HL-60/S4 treated with phorbol 12-myristate 13-acetate at 8.2 ng/mL for 4 days and 3 days (cell line): ENCODE measurements around the gene DTYMK.
"Not testable (repeated sequence)": the region's sequence is repeated elsewhere in the genome, so short reads cannot be mapped to it uniquely, and the experiment has no call there.

ENCODE experiments used
- in situ Hi-C: fragments of 300-500 bp; cut with MboI; formaldehyde crosslinking; loops from 2 replicates; pipeline ENCODE4 v1.15.0; 2022; ENCODE audit warnings: low sequenced_read_pairs

DTYMK gene

DNA sequence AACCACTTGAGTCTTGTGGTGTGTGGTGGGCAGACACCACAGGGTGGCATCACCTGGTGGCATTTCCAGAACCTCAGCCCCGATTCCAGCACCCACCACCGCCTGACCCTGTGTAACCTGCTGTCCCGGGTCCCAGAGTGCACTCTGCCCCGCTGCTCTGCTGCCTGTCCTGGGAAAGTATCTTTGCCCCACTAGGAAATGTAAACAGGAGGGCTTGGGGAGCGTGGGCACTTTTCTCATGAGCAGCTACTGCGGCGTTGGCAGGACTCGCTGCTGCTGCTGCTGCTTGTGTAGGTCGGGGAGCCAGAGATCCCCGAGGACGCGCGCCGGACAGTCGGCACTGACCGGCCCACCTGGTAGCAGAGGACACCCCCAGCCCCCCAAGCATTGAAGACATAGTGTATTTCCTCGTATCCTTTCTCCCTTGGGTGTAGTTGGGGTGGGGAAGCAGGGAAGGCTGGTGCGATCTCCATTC is 13.4 kb downstream of the DTYMK start:
- in situ Hi-C loops: no loop called here

DNA sequence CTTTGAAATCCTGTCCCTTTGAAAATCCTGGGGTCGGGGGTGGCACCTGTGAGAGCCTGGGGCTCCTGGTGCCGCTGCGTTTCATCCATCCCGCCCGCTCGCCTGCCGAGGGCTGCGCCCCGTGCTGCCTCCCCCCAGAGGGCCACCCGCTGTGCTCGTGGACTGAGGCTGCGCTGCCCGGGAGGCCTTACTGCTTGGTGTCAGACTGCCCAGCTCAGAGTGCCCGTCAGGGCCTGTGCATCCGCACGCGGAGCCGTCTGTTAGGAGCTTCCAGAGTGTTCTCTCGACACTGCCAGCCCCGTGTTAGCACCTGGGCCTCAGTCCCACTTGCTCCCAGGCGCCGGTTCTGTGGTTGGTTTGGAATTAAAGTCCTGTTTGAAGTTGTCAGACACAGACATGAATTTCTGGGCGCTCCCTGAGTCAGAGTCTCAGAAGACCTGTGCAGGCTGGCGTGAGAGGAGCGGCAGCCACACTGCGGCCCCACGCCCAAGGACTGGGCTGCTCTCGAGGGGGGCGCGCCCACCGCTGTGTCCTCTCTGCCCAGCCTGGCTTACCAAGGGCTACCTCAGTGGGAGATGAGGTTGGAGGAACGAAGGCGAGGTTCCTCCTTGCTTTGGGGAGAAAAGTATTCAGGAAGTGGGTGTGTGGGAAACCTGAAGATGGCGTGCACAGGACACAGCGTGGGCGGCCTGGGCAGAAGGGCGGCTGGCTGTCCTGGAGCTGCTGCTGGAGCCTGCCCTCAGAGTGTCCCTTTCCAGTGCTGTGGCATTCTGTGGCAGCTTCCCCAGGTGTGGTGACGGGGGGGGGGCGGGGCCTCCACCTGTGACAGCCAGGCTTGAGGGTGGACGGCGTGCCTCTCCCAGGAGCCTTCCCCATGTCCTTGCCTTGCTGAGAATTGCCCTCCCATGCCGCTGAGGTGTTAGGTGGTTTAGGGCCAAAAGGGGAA is 14.1 kb downstream of the DTYMK start:
- in situ Hi-C loops: no loop called here

DNA sequence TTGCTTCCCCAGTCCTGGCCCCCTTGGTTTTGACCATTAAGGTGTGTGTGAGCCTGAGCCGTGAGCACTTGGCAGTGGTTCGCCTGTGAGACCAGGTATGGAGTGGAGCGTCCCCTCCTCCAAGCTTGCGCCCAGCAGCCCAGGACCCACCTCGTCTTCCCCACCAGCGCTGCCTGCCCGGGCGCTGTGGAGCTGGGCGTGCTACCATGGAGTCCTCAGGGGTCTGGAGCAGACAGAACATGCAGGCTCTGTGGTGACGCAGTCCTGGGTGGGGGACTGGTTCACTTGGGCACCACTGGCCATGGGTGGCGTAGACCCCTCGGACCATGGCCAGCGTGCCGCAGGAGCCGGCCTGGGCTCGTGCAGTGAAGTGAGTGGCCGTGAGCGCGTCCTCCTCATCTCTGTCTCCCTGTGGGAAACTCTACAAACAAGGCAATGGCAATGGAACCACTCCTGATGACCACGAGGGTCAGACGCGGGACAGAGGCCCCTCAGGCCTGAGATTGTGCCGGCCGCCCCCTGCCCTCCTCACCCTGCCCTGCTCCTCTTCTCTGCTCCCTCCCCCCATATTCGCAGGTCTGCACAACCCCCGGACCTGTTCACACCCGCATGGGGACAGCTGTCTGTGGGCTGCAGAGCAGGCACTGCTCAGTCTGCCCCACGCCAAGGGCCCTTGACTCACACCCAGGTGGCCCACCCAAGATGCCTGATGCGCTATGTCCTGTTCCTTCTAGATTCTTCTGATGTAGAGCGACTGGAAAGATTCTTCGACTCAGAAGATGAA is 15.0 kb downstream of the DTYMK start:
- in situ Hi-C loops: no loop called here

DNA sequence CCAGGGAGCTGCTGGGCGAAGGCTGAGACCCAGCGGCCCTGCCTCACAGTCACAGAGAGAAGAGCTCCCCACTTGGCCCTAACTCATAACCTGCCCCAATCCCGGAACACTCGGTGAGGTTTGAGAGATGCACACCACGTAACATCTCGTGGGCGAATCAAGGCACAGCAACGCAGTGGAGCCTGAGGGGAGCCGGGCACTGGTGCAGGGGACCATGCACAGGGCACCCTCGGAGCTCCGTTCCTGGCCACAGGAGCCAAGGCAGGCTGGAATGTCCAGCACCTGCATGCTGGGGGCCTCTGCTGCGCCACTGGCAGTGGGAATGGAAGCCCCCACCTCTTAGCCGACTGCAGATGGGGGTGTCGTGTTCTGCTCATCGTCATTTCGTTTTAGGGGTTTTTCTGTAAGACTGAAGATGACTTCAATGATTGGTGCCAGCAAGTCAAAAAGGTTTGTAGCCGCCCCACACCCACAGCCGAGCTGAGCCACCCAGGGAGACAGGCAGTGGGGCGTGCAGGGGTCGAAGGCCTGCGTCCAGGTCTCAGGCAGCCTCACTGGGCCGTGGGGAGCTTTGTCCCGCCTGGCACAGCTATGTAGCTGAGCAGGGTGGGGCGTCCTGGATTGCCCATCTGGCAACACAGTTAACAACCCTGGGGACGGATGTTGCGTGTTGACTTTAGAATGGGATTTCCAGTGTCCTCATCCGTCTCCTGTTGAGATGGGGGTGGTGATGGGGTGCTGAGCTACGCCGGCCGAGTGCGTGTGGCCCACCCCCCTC is 16.1 kb downstream of the DTYMK start:
- in situ Hi-C loops: no loop called here

DNA sequence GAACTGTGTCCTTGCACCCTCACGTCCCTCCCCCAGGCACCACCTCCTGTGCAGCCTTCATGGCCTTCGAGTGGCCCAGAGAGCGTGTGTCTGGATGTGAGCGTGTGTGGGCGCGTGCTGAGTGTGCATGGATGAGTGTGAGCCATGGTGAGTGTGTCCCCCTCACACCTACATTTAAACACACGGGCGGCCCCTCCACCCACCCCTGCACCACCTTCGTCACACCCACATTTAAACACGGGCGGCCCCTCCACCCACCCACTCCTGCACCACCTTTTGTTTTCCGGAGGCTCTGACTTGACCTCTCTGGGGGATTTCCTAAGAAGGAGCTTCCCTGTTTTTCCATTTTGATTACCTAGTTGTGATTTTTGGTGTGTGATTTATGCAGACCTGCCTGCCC is 17.8 kb downstream of the DTYMK start:
- in situ Hi-C loops: no loop called here

DNA sequence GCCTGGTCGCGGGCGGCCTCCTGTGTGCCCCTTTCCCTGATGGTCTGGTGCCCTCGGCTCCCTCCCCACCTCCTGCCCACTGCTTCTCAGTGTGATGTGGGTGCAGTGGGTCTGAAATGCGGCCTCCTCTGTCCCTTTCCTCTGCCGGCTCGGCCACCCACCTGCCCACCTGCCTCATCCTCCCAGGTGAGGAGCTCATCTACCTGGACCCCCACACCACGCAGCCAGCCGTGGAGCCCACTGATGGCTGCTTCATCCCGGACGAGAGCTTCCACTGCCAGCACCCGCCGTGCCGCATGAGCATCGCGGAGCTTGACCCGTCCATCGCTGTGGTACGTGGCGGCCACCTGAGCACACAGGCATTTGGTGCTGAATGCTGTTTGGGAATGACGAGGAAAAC is 18.3 kb downstream of the DTYMK start:
- in situ Hi-C loops: no loop called here

DNA sequence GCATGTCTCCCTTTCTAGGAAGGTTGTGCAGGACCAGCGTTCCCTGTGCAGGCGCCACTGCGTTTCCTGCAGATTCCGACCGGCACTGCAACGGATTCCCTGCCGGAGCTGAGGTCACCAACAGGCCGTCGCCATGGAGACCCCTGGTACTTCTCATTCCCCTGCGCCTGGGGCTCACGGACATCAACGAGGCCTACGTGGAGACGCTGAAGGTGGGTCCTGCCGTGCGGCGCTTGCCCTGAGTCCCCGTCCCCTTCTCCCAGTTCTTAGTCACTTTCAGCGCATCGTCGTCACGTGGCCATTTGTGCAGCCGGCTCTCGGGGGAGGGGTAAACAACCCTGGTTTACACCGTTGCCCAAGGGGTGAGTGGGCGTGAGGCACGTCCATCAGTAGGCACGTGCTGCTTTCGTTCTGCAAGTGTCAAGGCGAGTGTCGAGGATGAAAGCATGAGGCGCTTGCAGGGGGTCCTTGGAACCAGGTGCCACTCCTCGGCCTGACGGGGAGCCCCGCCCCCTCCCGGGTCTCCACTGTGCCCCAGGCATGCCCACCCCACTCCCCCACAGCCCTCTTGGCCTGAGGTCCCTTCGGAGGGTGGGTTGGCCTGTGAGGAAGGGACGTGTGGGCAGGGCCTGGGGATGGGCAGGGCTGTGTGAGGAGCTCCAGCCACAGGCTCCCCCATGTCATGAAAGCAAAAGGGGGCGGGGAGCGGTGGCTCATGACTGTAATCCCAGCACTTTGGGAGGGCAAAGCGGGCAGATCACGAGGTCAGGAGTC is 19.8 kb downstream of the DTYMK start:
- in situ Hi-C loops: no loop called here

DNA sequence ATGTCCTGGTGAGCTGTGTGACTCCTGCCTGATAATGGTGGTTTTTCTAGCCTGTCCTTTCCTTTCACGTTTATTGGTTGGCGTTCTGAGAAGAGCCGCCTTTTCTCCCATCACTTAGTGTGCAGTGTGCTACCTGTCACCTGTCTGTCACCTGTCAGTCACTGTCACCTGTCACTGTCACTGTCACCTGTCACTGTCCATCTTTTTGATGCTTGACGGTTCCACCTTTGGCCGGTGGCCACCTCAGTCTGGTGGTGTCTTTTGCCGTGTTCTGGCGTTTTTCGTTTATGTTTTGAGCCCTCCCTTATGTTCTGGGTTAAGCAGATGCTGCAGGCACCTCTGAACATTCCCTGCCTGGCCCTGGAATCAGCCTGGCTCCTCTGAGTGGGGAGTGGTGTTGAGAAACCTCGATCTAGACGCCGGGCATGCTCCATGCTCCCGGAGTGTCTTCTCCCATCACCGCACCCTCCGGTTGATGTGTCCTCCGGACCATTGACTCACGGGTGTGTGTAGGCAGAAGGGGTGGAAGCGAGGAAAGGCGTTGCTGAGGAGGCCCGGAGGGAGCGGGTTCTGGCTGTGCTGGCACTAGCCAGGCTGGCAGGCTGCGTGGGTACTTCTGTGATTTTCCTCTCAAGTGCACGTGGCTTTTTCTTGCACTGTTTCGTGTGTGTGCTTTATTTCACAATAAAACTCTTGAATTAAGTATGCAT is 20.7 kb downstream of the DTYMK start:
- in situ Hi-C loops: no loop called here

DNA sequence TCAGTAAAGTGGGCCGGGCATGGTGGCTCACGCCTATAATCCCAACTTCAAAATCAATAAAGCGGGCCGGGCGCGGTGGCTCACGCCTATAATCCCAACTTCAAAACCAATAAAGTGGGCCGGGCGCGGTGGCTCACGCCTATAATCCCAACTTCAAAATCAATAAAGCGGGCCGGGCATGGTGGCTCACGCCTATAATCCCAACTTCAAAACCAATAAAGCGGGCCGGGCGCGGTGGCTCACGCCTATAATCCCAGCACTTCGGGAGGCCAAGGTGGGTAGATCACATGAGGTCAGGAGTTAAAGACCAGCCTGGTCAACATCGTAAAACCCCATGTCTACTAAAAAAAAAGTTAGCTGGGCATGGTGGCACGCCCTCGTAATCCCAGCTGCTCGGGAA is 23.9 kb downstream of the DTYMK start:
- in situ Hi-C loops: not testable (repeated sequence)

DNA sequence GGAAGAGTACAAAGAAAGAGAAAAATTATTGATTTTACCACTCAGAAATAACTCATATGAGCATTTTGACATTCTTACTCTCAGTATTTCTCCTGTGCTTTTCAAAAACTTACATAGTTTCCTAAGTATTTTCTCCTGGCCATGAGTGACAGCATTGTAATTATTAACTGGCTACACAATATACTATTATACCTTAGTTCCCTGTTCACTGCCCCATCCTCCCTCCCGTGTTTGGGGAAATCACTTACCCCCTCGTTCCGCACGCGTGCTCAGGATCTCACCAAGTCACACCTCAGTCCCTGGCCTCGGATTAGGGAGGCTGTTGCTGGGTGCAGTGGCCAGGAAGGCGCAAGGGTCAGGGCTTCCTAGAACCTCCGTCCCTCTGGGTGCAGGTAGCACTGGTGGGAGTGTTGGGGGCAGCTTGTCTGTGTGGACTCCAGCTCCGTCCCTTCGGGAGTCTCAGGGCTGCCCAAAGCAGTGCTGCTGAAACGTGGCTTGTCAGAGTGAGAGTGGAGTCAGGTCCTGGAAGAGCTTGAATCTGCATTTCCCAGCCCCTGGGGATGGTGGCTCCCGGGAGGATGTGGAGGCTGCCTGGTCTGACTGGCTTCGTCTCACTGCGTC is 25.9 kb downstream of the DTYMK start:
- in situ Hi-C loops: no loop called here

DNA sequence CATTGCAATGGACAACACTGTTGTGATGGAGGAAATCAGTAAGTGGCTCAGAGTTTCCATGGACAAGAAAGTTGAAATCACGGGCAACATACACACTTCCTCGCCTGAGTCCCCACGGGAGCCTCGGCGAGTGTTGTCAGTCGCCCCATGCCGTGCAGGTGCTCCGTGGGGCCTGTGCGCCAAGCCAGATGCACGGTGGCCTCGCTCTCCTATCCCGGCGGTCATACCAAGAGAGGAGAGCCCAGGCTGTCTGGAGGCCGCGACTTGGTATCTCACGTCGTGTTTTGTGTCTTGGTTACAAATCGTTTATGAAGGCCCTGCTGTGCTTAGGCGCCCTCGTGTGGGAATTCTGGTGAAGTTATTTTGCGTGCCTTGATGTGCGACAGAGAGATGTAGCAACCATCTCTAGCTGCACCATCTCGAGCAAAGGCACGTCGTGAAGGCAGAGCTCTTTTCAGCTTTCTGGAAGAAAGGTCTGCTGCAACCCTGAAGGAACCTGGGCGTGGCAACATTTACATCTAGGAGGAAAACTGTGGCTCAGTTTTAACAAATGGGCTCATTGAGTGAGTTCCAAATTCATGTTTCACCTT is 27.4 kb downstream of the DTYMK start:
- in situ Hi-C loops: no loop called here

DNA sequence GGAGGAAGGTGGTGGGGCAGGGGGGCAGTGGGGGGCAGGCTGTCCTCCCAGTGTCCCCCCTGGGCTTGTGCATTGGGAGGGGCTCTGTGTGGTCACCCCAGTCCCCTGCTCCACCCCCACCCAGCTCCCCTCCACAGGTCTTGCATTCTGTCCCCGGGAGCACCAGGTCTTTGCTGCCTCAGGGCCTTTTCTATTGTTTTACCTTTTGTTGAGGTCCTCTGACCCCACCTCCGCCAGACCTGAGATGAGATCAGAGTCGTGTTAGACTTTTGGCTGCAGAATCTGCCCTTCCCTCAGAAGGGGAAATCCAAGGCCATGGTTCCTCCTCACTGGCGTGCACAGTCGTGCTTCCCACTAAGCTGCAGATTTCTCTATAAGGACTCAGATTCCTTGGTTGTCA is 28.3 kb downstream of the DTYMK start:
- in situ Hi-C loops: no loop called here

DNA sequence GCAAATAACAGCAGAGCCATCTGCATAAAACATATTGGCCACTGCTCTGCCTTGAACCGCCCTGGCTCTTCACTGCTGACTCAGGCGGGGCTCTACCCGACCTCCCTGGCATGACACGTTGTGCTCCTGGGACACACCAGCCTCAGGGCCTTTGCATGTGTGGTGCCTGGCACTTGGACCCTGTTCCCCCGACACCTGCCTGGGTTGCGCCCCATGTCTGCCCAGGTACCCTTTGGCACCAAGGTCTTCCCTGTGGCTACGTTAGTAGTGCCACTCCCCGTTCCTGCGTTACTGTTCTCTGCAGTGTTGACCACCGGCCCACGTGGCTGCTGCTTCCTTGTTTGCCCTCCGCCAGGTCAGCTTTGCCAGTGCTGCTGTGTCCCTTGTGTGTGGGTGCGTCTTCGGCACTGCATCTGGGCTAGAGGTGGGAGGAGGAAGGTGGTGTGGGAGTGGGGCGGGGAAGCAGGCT is 28.8 kb downstream of the DTYMK start:
- in situ Hi-C loops: no loop called here

DNA sequence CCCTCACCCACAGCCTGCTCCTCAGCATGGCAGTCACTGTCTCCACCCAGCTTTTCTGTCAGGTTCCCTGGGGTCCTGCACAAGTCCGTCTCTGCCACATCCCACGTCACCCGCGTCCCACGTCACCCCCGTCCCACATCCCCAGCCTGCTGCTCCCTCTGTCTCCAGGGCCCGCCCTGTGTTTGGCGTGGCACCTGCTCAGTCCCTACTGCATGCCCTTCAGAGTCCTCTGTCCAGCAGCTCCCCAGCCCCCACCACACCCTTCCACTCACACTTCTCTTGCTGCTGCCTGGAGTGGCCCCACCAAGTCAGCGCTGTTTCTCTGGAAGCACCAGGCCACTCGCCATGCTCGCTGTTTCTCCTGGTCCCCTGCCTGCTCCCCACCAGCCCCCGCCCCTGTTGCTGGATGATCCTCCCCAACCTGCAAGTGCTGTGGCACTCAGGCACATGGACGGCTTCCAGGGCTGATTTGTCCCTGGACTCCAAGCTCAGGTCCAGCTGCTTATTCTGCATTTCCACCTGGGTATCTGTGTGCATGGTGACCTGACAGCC is 30.3 kb downstream of the DTYMK start:
- in situ Hi-C loops: no loop called here

DNA sequence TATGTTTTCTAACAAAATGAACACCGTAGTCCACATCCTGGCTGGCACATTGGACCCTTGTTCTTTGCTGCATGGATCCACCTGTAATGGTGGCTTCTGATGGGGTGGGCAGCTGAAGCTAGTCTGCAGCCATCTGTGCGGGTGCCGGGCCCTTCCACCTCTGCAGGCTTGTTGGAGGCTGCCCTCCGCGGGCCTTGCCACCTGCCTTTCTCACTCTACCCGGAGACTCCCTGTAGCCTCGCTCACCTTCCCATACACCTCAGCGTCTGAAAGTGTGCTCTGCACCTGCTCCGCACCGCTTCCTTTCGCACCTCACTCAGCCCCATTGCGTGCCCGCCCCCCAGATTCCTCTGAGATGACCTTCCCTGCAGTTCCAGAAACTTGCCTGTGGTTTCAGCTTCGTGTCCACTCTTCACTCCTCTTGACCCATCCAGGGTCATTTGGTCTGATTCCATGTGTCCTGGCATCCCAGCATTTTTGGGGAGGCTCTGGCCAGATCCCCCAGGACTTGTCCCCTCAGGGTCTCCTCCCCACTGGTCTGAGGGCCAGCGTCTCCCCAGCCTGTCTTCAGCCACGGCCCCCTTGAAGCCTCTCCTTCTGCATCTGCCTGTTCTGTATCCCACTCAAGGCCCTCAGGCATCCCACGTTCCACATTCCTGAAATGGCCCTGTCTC is 31.0 kb downstream of the DTYMK start:
- in situ Hi-C loops: no loop called here

DNA sequence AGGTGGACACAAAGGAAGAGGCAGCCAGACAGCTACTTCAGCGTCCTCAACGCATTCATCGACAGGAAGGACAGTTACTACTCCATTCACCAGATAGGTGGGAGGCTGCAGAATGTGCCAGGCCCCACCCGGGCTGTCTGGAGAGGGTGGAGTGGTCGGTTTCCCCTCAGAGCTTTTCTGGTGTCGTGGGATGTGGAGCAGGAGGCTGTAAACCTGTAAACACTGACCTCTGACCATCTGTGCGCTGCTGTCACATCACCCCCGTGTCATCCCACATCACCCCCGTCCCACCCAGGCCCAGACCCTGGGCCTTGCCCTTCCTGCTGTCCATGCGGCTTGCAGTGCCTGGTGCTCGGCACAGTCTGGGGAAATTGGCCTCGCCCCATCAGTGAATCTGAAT is 32.1 kb downstream of the DTYMK start:
- in situ Hi-C loops: no loop called here

DNA sequence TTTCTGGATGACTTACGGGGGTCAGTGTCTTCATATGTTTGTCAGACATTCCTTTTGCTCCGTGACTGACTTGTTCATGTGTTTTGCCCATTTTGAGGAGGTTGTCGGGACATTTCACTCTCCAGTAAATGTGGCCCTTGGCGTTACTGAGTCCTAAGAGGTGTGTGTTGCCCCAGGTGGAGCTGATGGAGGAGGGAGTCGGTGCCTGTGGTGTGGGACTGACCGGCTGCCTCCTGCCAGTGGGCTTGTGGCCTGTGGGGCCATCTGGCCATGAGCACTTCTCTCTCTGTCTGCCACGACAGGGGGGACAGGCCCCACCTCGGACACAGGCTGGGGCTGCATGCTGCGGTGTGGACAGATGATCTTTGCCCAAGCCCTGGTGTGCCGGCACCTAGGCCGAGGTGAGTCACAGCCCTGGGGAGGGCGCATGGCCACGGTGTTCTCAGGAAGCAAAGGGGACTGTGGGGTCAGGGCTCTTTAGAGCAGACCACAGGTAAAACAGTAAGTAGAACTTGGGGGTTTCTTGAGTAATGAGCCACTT is 33.3 kb downstream of the DTYMK start:
- in situ Hi-C loops: no loop called here

DNA sequence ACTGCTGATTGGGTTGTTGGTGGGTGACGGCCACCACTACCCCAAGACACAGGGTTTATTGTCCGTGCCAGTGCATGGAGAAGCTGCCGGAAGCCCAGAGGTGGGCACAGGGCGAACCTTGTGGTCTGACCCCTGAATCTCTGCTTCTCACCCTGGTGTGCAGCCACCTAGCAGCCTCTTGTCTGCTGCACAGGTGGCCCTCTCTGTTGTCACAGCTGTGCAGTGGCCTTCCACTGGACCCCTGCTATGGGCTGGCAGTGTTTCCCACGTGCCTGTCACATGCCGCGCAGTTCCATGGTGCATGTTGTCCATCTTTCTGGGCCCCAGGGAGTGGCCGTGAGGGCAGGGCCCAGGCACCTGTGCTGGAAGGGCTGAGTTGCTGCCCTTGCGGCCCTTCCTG is 33.9 kb downstream of the DTYMK start:
- in situ Hi-C loops: no loop called here
